ENCODE data around the gene ARHGAP32.

The ARHGAP32 gene

DNA sequence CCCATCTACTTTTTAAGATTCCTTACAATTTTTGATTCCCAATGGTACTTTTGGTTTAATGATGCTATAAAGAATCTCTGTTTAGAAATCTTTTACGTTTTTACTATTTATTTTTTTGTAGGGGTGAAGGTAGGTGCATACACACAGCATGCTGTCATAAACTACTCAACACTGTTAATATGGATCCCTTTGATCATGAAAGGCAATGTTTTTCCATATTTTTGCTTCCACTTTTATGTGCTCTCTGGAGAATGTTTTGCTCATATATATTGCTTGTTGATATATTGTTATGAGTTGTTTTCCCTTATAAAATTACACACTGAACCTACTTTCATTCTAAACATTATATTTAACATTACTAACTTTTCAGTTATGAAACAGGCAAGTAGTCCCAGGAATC is 125.9 kb downstream of the ARHGAP32 start:
- no peak overlapping the region for H3K4me3 ChIP-seq (replicated peaks in 1 of 2; ENCODE audit: low read depth in 2 of 2, low read length in 2 of 2)
- DNase-seq (ENCODE audit: low read depth in 2 of 2): no peak
- TF ChIP-seq, protein P1, sequence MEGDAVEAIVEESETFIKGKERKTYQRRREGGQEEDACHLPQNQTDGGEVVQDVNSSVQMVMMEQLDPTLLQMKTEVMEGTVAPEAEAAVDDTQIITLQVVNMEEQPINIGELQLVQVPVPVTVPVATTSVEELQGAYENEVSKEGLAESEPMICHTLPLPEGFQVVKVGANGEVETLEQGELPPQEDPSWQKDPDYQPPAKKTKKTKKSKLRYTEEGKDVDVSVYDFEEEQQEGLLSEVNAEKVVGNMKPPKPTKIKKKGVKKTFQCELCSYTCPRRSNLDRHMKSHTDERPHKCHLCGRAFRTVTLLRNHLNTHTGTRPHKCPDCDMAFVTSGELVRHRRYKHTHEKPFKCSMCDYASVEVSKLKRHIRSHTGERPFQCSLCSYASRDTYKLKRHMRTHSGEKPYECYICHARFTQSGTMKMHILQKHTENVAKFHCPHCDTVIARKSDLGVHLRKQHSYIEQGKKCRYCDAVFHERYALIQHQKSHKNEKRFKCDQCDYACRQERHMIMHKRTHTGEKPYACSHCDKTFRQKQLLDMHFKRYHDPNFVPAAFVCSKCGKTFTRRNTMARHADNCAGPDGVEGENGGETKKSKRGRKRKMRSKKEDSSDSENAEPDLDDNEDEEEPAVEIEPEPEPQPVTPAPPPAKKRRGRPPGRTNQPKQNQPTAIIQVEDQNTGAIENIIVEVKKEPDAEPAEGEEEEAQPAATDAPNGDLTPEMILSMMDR (IDR thresholded peaks at IDR 0.05; ENCODE audit: low read depth, low read length): no peak

DNA sequence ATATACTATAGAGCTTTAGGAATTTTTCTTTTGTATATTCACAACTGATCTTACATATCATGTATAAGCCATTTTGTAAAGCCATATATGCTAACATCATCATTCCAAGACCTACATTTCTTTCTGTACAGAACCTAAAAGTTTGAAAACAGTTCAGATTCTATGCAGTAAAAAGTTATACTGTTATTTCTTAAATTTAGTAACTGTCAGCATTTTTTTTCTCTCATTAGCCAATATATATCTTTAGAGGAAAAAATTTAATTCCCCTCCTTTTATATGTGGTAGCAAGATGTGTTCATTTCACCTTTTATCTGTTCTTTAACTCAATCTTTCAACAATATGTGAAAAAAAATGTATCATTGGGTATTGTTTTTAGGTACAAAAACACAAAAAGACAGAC is 129.0 kb downstream of the ARHGAP32 start:
- TF ChIP-seq, protein P1 (IDR thresholded peaks at IDR 0.05; ENCODE audit: low read depth, low read length): no peak
- H3K4me3 ChIP-seq (replicated peaks in 1 of 2; ENCODE audit: low read depth in 2 of 2, low read length in 2 of 2): no peak overlapping the region
- DNase-seq (ENCODE audit: low read depth in 2 of 2): no peak

DNA sequence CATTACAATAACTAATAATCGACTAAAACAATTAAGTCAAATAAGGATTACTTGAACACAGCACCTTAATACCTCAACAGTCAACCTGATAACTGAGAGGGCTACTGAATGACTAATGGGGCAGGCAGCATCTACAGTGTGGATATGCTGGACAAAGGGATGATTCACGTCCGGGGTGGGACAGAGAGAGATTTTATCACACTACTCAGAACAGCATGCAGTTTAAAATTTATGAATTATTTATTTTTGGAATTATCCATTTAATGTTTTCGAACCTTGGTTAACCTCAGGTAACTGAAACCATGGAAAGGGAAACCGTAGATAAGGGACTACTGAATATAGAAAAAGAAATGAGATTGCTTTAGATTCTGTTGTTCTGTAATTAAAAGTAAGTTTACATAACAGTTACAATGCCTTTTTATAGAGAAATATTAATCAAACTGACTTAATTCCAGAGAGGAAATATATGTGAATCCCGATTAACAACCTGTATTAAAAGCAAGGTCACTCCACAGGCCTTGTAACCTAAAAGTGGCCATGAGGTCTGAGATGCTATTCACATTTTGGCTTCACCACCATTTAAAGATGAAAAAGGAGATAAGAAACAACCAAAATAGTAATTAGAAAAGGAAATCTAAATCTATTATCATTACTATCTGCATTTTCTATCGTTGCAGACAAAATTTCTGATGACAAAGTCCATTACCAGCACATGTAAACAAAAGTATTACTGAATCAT is 130.5 kb downstream of the ARHGAP32 start:
- TF ChIP-seq, protein P1 (IDR thresholded peaks at IDR 0.05; ENCODE audit: low read depth, low read length): no peak
- no peak overlapping the region for H3K4me3 ChIP-seq (replicated peaks in 1 of 2; ENCODE audit: low read depth in 2 of 2, low read length in 2 of 2)
- DNase-seq (ENCODE audit: low read depth in 2 of 2): peak; percentile 32 to 81

DNA sequence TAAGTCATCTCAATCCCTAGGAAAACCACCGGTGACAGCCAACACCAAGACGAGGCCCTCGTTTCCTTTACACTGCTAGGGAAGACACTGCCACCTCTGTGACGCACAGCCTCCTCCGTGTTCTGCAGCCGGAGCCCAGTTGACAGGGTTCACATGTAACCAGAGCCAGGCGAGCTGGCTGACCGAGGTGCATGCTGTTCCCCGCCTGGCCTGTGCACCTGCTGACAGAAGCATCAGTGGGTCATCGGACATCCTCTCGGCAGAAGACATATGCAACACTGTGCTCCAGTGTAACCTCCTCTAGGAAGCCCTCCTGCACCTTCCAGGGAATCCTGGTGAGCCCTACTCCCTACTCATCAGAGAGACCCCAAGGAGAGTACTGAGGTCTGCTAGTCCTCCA is 135.2 kb downstream of the ARHGAP32 start:
- no peak overlapping the region for H3K4me3 ChIP-seq (replicated peaks in 1 of 2; ENCODE audit: low read depth in 2 of 2, low read length in 2 of 2)
- no peak for DNase-seq (ENCODE audit: low read depth in 2 of 2)
- TF ChIP-seq, protein P1 (IDR thresholded peaks at IDR 0.05; ENCODE audit: low read depth, low read length): no peak

DNA sequence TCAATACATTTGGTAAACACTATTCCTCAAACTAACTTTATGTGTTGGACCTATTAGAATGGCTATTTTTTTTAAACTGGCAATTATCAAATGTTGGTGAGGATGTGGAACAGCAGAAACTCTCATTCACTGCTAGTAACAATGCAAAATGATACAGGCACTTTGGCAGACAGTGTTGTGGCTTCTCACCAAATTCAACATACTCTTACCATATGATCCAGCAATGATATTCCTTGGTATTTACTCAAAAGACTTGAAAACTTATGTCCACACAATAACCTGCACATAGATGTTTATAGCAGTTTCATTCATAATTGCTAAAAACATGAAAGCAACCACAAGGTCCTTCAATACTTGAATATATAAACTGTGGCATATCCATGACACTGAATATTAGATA is 136.9 kb downstream of the ARHGAP32 start:
- no peak overlapping the region for H3K4me3 ChIP-seq (replicated peaks in 1 of 2; ENCODE audit: low read depth in 2 of 2, low read length in 2 of 2)
- TF ChIP-seq, protein P1 (IDR thresholded peaks at IDR 0.05; ENCODE audit: low read depth, low read length): no peak
- no peak for DNase-seq (ENCODE audit: low read depth in 2 of 2)

DNA sequence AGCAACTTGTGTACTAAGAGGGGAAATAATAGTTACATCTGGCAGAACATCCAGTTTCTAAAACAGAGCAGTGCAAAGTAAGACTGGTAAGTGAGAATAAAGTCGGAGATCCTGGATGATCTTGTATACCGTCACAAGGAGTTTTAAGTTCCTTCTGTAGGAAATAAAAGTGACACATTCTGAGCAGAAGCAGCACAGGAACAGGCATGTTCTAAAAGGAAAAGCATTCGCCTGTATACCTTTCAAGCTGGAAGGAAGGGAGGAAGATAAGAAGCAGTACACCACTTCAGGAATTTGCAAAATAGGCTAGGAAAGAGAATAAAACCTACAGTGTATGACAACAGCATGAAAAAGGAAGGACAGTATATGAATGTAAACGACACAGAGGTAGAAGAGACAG is 143.2 kb downstream of the ARHGAP32 start:
- TF ChIP-seq, protein P1 (IDR thresholded peaks at IDR 0.05; ENCODE audit: low read depth, low read length): no peak
- no peak for DNase-seq (ENCODE audit: low read depth in 2 of 2)

DNA sequence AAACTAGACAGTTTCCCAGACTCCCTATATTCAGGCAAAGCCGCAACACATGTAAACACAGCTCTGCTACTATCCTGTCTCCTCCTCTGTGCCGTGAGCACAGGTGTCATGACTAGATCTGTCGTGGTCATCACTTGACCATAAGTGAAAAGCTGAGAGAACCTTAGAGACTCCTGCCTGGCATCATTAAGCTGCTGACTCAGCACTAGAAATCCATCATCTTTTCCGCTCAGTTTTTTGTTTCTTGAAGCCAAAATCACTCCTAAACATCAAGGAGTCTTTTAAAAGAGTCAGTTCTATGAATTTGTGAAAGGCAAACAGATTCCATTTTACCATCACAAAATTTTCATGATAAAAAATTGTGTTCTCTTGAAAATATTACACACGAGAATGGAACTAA is 147.0 kb downstream of the ARHGAP32 start:
- DNase-seq (ENCODE audit: low read depth in 2 of 2): no peak
- TF ChIP-seq, protein P1 (IDR thresholded peaks at IDR 0.05; ENCODE audit: low read depth, low read length): no peak
- no peak overlapping the region for H3K4me3 ChIP-seq (replicated peaks in 1 of 2; ENCODE audit: low read depth in 2 of 2, low read length in 2 of 2)

More for the DNA sequence above, 143.2 kb downstream of the ARHGAP32 start:
- H3K4me3 ChIP-seq (replicated peaks in 1 of 2; ENCODE audit: low read depth in 2 of 2, low read length in 2 of 2): no peak overlapping the region
